ENCODE measurements around the gene JAZF1.
A peak's percentile ranks its signal among the peaks of the same experiment; 100 is the strongest.

Gene JAZF1

DNA sequence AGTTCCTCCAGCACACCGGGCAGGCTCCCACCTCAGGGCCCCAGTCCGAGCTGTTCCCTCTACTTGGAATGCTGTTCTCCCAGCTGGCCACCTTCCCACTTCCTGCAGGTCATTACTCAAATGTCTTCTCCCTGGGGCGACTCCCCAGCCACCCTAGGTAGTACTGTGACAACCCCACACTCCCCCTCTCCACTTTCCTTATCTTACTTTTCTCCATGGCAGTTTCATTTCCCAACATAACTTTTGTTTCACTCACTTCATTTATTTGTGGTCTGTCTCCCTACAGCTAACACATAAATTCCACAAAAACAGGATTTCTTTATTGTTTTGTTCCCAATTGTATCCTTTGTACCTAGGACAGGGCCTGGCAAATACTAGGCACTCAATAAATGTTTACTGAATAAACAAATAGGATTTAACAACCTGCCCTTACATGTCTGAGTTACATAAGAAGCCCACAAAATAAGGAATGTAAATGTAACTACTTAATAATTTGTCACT is 76.5 kb downstream of the JAZF1 start:
- no peak overlapping the region for H3K9ac ChIP-seq (ENCODE audit: low read length)
- no peaks in the 10 kb centered on the region for H3K79me2 ChIP-seq (ENCODE audit: insufficient read depth, low read length)
- no peak overlapping the region for H2AFZ ChIP-seq (ENCODE audit: low read depth, low read length, severe bottlenecking)
- no peak overlapping the region for H3K27ac ChIP-seq (ENCODE audit: low read depth, low read length)
- 0 out of 2 replicates have a peak, but pooled peaks cover 7% of the 10 kb centered on the region for H4K20me1 ChIP-seq (ENCODE audit: low read depth, low read length)
- H3K27me3 ChIP-seq (ENCODE audit: low read length) = no peaks in the 10 kb centered on the region
- H3K36me3 ChIP-seq (ENCODE audit: low read length) = no peaks in the 10 kb centered on the region
- no peaks in the 10 kb centered on the region for H3K9me3 ChIP-seq (ENCODE audit: insufficient read depth, low read length)
- H3K4me2 ChIP-seq (ENCODE audit: low read depth, low read length, poor library complexity, severe bottlenecking) = no peak overlapping the region
- TF ChIP-seq EZH2phosphoT487 (conservative IDR thresholded peaks at IDR 0.05; ENCODE audit: low read length) = no peak
- TF ChIP-seq, protein P1, sequence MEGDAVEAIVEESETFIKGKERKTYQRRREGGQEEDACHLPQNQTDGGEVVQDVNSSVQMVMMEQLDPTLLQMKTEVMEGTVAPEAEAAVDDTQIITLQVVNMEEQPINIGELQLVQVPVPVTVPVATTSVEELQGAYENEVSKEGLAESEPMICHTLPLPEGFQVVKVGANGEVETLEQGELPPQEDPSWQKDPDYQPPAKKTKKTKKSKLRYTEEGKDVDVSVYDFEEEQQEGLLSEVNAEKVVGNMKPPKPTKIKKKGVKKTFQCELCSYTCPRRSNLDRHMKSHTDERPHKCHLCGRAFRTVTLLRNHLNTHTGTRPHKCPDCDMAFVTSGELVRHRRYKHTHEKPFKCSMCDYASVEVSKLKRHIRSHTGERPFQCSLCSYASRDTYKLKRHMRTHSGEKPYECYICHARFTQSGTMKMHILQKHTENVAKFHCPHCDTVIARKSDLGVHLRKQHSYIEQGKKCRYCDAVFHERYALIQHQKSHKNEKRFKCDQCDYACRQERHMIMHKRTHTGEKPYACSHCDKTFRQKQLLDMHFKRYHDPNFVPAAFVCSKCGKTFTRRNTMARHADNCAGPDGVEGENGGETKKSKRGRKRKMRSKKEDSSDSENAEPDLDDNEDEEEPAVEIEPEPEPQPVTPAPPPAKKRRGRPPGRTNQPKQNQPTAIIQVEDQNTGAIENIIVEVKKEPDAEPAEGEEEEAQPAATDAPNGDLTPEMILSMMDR (IDR thresholded peaks at IDR 0.05; ENCODE audit: insufficient read depth, low read length, poor library complexity, severe bottlenecking) = no peak
- no peaks in the 10 kb centered on the region for H3K9me2 ChIP-seq (replicated peaks; ENCODE audit: insufficient read depth, low read length)
- no peak overlapping the region for H3K4me3 ChIP-seq (ENCODE audit: insufficient read depth, low read length, poor library complexity, severe bottlenecking)
- no peaks in the 10 kb centered on the region for H3F3A ChIP-seq (ENCODE audit: insufficient read depth)

DNA sequence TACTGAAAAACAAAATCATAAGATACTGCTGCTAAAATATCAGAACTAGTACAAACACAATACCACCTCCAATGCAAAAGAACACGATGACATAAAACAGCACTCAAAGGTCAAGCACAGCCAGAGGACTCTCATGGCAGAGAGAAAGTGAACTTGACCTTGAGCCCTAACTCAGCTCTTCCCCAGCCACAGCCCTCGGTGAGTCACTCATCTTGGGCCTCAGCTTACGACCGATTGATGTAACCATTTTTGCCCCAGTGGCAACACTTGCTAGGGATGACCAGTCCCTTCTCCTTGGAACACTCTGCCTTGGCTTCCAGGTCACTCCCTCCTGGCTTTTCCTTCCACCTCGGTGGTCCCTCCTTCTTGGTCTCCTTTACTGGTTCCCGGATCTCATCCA is 77.8 kb downstream of the JAZF1 start:
- Histone ChIP-seq H2AFZ (ENCODE audit: low read depth, low read length, severe bottlenecking) (no peak overlapping the region), H4K20me1 (ENCODE audit: low read depth, low read length) (no peaks in the 10 kb centered on the region), H3K27me3 (ENCODE audit: low read length) (no peaks in the 10 kb centered on the region), H3K36me3 (ENCODE audit: low read length) (no peaks in the 10 kb centered on the region), H3F3A (ENCODE audit: insufficient read depth) (no peaks in the 10 kb centered on the region), H3K9me2 (replicated peaks; ENCODE audit: insufficient read depth, low read length) (no peaks in the 10 kb centered on the region), H3K79me2 (ENCODE audit: insufficient read depth, low read length) (no peaks in the 10 kb centered on the region), H3K9ac (ENCODE audit: low read length) (no peak overlapping the region), H3K4me3 (ENCODE audit: insufficient read depth, low read length, poor library complexity, severe bottlenecking) (no peak overlapping the region), H3K4me2 (ENCODE audit: low read depth, low read length, poor library complexity, severe bottlenecking) (no peak overlapping the region), H3K9me3 (ENCODE audit: insufficient read depth, low read length) (no peaks in the 10 kb centered on the region), H3K27ac (ENCODE audit: low read depth, low read length) (no peak overlapping the region)
- TF ChIP-seq EZH2phosphoT487 (conservative IDR thresholded peaks at IDR 0.05; ENCODE audit: low read length) = no peak
- TF ChIP-seq, protein P1 (IDR thresholded peaks at IDR 0.05; ENCODE audit: insufficient read depth, low read length, poor library complexity, severe bottlenecking) = no peak

DNA sequence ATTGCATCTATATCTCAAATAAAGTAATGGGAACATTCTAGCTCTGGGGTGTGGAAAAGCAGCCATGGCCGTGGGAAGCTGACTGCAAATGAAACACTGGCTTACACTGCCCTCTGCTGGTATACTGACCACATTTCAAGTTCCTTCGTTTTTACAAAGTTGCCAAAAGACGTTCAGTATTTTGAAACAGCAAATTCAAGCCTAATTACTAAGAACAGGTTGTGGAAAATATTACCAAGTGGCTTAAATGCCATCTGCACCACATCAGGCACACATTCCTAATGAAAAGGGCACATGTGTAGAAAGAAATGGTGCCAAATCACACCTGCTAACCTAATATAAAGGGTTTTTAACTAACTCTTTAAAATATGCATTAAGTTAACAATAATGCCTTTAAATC is 83.9 kb downstream of the JAZF1 start:
- H3K27me3 ChIP-seq (ENCODE audit: low read length) = no peaks in the 10 kb centered on the region
- H4K20me1 ChIP-seq (ENCODE audit: low read depth, low read length) = peaks cover 3% of the 10 kb centered on the region; the same call in 1 of the 2 replicates
- no peaks in the 10 kb centered on the region for H3K9me2 ChIP-seq (replicated peaks; ENCODE audit: insufficient read depth, low read length)
- no peaks in the 10 kb centered on the region for H3K79me2 ChIP-seq (ENCODE audit: insufficient read depth, low read length)
- H3K36me3 ChIP-seq (ENCODE audit: low read length) = no peaks in the 10 kb centered on the region
- H3K9me3 ChIP-seq (ENCODE audit: insufficient read depth, low read length) = no peaks in the 10 kb centered on the region
- H2AFZ ChIP-seq (ENCODE audit: low read depth, low read length, severe bottlenecking) = no peak overlapping the region
- H3K9ac ChIP-seq (ENCODE audit: low read length) = no peak overlapping the region
- H3K4me2 ChIP-seq (ENCODE audit: low read depth, low read length, poor library complexity, severe bottlenecking) = no peak overlapping the region
- no peak overlapping the region for H3K4me3 ChIP-seq (ENCODE audit: insufficient read depth, low read length, poor library complexity, severe bottlenecking)
- H3K27ac ChIP-seq (ENCODE audit: low read depth, low read length) = no peak overlapping the region
- no peaks in the 10 kb centered on the region for H3F3A ChIP-seq (ENCODE audit: insufficient read depth)
- no peak for TF ChIP-seq EZH2phosphoT487 (conservative IDR thresholded peaks at IDR 0.05; ENCODE audit: low read length)
- TF ChIP-seq, protein P1 (IDR thresholded peaks at IDR 0.05; ENCODE audit: insufficient read depth, low read length, poor library complexity, severe bottlenecking) = peak; percentile 92

Data from SU-DHL-6 (cell line).